A673 (cell line): ENCODE results near the gene CUL4A.
"Not testable (repeated sequence)": the region's sequence is repeated elsewhere in the genome, so short reads cannot be mapped to it uniquely, and the experiment has no call there.

Experiments used
- CTCF ChIP-seq: fragments of 300-800, 200-600 bp; sonication (generic); conservative IDR thresholded peaks from 2 replicates; pipeline ENCODE4 v1.5.1; 2017; ENCODE audit warnings: low read depth, mild to moderate bottlenecking, antibody characterized with exemption, low read length, moderate library complexity, mixed read lengths
- EZH2 ChIP-seq: fragments of 200-600 bp; sonication (generic); IDR thresholded peaks from 2 replicates; pipeline ENCODE4 v1.6.1; 2017; ENCODE audit warnings: borderline replicate concordance, low read depth, mild to moderate bottlenecking, mixed read lengths, antibody characterized with exemption, low read length; ENCODE audit not compliant: poor library complexity, severe bottlenecking

- TF ChIP-seq CTCF, EZH2: not testable (repeated sequence)
These were observed 53.6 kb downstream of the CUL4A start for GRCh38 chr13:113263016-113263415.
